ENCODE results near the gene KLF16. TPM values are rescaled to one million over a fixed set of nuclear protein-coding genes. Genes with fewer than 3 reads are reported as not detected.
A peak's percentile ranks its signal among the peaks of the same experiment; 100 is the strongest.

The KLF16 gene
- total and polyA plus RNA-seq, 2 experiments from 2014 or later: 6.4 to 16.0 TPM

DNA sequence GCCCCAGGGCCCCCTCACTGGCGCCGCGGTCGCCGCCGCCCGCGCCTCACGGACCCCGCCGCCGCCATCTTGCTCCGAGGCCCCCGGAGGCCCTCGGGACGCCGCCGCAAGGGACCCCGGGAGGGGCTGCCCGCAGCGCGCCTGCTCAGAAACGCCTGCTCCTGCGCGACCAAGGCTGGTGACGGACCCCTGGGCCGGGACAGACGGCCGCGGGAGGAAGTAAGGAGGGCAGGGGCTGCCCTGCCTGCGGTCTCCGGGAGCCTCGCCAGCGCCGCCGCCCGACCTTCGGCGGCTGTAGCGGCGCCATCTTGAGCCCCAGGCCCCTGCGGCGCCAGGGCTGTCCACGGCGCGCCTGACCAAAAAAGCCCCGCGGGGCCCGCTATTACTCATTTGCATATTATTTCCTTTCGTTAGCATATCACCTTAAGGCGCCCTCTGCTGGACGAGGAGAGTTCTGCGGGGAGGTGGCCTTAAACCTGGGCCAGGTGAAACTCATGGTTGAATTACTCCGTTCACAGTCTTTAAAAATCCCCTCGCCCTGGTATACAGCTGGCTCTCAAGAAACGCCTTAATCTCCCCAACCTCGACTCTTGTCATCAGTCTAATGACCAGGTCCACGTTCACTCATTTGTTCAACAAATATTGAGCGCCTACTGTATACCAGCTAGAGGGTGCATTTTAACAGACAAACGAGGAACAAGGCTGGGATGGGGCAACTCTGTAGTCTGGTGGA lies 14.8 kb downstream of the KLF16 start, which contains the start of gene REXO1:
REXO1 (minus strand) TSS at position 85 of the 733 bp plus-strand sequence. CDS start 125 bp downstream, outside the sequence.
- peak; percentile 96 for TF ChIP-seq CTCF (IDR thresholded peaks at IDR 0.05; ENCODE audit: poor library complexity)
- TF ChIP-seq EZH2phosphoT487 (IDR thresholded peaks at IDR 0.05; ENCODE audit: low read depth, severe bottlenecking, unreplicated experiment): no peak
- no peaks in the 10 kb centered on the region for H3K27me3 ChIP-seq
- peak within 1 kb of the TSS; percentile 100 for H3K27ac ChIP-seq
- peaks cover 12% of the 10 kb centered on the region for H3K4me1 ChIP-seq (ENCODE audit: insufficient read depth)
- peaks cover 55% of the 10 kb centered on the region for H3K79me2 ChIP-seq
- H3K4me3 ChIP-seq: peak within 1 kb of the TSS; percentile 97
- H3K9me3 ChIP-seq (ENCODE audit: low read depth): no peaks in the 10 kb centered on the region
- 5% methylated on average over 43 of the region's 60 CpGs for WGBS (ENCODE audit: low lambda C conversion rate, missing lambda C conversion rate)
- no peaks in the 10 kb centered on the region for H3K36me3 ChIP-seq (replicated peaks; ENCODE audit: insufficient read depth, low read depth)
- H3K4me2 ChIP-seq: peak within 1 kb of the TSS; percentile 86
- H4K20me1 ChIP-seq (ENCODE audit: insufficient read depth, poor library complexity, severe bottlenecking): peaks cover 46% of the 10 kb centered on the region
- no peaks in the 10 kb centered on the region for H3K9me2 ChIP-seq (replicated peaks; ENCODE audit: insufficient read depth)
- peak; percentile 97 for DNase-seq (ENCODE audit: low spot score)
- H2AFZ ChIP-seq: peak within 1 kb of the TSS; percentile 93

GRCh38 chr19:1847684-1848398 lies 15.5 kb downstream of the KLF16 start:
- Histone ChIP-seq H3K79me2 (peaks cover 57% of the 10 kb centered on the region), H3K27ac (peak overlapping the region; percentile 100), H3K36me3 (replicated peaks; ENCODE audit: insufficient read depth, low read depth) (no peaks in the 10 kb centered on the region), H3K4me3 (peak overlapping the region; percentile 97), H3K9me2 (replicated peaks; ENCODE audit: insufficient read depth) (no peaks in the 10 kb centered on the region), H2AFZ (peak overlapping the region; percentile 31), H3K4me1 (ENCODE audit: insufficient read depth) (peaks cover 10% of the 10 kb centered on the region), H4K20me1 (ENCODE audit: insufficient read depth, poor library complexity, severe bottlenecking) (peaks cover 50% of the 10 kb centered on the region), H3K4me2 (peak overlapping the region; percentile 86), H3K27me3 (no peaks in the 10 kb centered on the region), H3K9me3 (ENCODE audit: low read depth) (no peaks in the 10 kb centered on the region)
- TF ChIP-seq EZH2 (IDR thresholded peaks at IDR 0.05; ENCODE audit: borderline replicate concordance) (no peak), CTCF (IDR thresholded peaks at IDR 0.05; ENCODE audit: poor library complexity) (no peak), EZH2phosphoT487 (IDR thresholded peaks at IDR 0.05; ENCODE audit: low read depth, severe bottlenecking, unreplicated experiment) (no peak)
- DNase-seq (ENCODE audit: low spot score): peak; percentile 87
- under 1% methylated on average over 37 of the region's 72 CpGs for WGBS (ENCODE audit: low lambda C conversion rate, missing lambda C conversion rate)

DNA sequence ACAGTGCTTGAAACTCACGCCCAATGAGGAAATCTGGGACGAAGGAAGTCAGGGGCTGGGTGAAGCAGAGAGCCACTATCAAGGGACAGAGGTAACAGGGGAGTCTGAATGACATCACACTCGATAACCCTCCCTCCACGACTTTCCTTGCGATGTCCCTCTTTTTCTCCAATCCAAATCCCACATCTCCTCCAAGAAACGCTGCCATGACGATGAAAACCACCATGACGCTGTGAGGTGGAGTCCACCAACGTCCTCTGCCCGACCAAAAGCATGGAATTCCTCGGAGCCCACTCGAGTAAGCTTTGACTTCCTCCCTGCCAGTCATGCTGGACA lies 16.1 kb downstream of the KLF16 start:
- Histone ChIP-seq H3K9me3 (ENCODE audit: low read depth) (no peaks in the 10 kb centered on the region), H4K20me1 (ENCODE audit: insufficient read depth, poor library complexity, severe bottlenecking) (peaks cover 55% of the 10 kb centered on the region), H3K4me3 (peak overlapping the region; percentile 97), H3K4me1 (ENCODE audit: insufficient read depth) (peaks cover 10% of the 10 kb centered on the region), H3K36me3 (replicated peaks; ENCODE audit: insufficient read depth, low read depth) (no peaks in the 10 kb centered on the region), H3K9me2 (replicated peaks; ENCODE audit: insufficient read depth) (no peaks in the 10 kb centered on the region), H3K27ac (peak overlapping the region; percentile 100), H3K79me2 (peaks cover 59% of the 10 kb centered on the region), H3K4me2 (peak overlapping the region; percentile 86), H2AFZ (no peak overlapping the region), H3K27me3 (no peaks in the 10 kb centered on the region)
- WGBS (ENCODE audit: low lambda C conversion rate, missing lambda C conversion rate): 14% methylated on average over 12 of the region's 12 CpGs
- DNase-seq (ENCODE audit: low spot score): no peak
- TF ChIP-seq CTCF (IDR thresholded peaks at IDR 0.05; ENCODE audit: poor library complexity): no peak
- TF ChIP-seq EZH2 (IDR thresholded peaks at IDR 0.05; ENCODE audit: borderline replicate concordance): no peak
- TF ChIP-seq EZH2phosphoT487 (IDR thresholded peaks at IDR 0.05; ENCODE audit: low read depth, severe bottlenecking, unreplicated experiment): no peak

Data from hepatocyte (in vitro differentiated cells).